Ascending aorta (tissue), 2 donors: ENCODE results near the gene HIGD1A. TPM values are rescaled to one million over a fixed set of nuclear protein-coding genes. Genes with fewer than 3 reads are reported as not detected.

ENCODE experiments used
- DNase-seq, 2 donors: peaks; one replicate each; pipeline ENCODE4 v3.0.0-alpha.2; 2019; ENCODE audit warnings: low spot score in 2 of 2
- H3K27ac ChIP-seq, 2 donors: fragments of 200-600 bp; sonication (generic); one replicate each; pipeline ENCODE4 v1.5.1; 2016 to 2017; ENCODE audit warnings: mild to moderate bottlenecking in 1 of 2
- H3K27me3 ChIP-seq: fragments of 200-600 bp; sonication (generic); one replicate; pipeline ENCODE4 v1.5.1; 2017
- H3K36me3 ChIP-seq, 2 donors: fragments of 200-600 bp; sonication (generic); one replicate each; pipeline ENCODE4 v1.5.1; 2016
- H3K4me1 ChIP-seq, 2 donors: fragments of 200-600 bp; sonication (generic); one replicate each; pipeline ENCODE4 v1.5.1; 2016 to 2017; ENCODE audit warnings: mild to moderate bottlenecking in 1 of 2
- H3K4me3 ChIP-seq, 2 donors: fragments of 200-600 bp; sonication (generic); one replicate each; pipeline ENCODE4 v1.5.1; 2016 to 2017; ENCODE audit warnings: mild to moderate bottlenecking in 1 of 2
- H3K9me3 ChIP-seq, 2 donors: fragments of 200-600 bp; sonication (generic); one replicate each; pipeline ENCODE4 v1.5.1; 2016
- intact Hi-C: fragments of 100-400 bp; cut with DNase I; formaldehyde crosslinking; loops from one replicate; pipeline ENCODE4 v1.15.1; 2023
- total RNA-seq: library from RNA; depleted of rRNA; stranded (reverse); fragments of >200 nt; gene quantifications from one replicate; pipeline ENCODE4 v1.1.0, GENCODE V29; 2016
- TF ChIP-seq, protein P1 (sequence below), 3 experiments: fragments of 200-600 bp in 2 of 3; fragments of 450-650 bp in 1 of 3; sonication (generic) in 2 of 3; IDR thresholded peaks; one replicate each; pipeline ENCODE4 v1.5.1; 2016 to 2019; ENCODE audit warnings: antibody characterized with exemption in 3 of 3, mild to moderate bottlenecking in 1 of 3, moderate library complexity in 1 of 3

Gene HIGD1A
- total RNA-seq, 1 donor from 2014 or later: 109 TPM

DNA sequence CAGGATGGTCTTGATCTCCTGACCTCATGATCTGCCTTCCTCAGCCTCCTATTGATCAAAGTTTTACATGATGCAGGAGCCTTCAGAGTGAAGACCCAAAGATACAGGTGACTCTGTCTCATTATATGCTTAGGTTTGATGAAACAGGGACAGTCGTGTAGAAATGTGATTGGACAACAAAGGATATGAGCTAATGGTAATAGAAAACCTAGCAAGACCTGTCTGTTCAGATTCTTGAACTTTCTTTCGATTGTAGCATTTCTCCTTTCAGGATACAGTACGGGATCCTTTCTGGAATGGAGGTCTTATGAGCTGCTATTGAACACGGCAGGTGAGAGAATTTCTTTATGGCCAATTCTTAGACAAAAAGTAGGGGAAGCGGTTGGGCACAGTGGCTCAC, 4.9 kb upstream of the HIGD1A start, which contains the start of gene ACKR2:
Gene ACKR2 (plus strand): TSS at position 244 of the 400 bp plus-strand sequence. CDS start 55,058 bp downstream, outside the sequence.
- Histone ChIP-seq H3K4me3 (no peak within 1 kb of the TSS), H3K9me3 (no peaks in the 10 kb centered on the region), H3K27me3 (no peaks in the 10 kb centered on the region), H3K4me1 (peaks cover 0 to 4% of the 10 kb centered on the region in 2 donors), H3K36me3 (no peaks in the 10 kb centered on the region), H3K27ac (no peak within 1 kb of the TSS)
- TF ChIP-seq, protein P1, sequence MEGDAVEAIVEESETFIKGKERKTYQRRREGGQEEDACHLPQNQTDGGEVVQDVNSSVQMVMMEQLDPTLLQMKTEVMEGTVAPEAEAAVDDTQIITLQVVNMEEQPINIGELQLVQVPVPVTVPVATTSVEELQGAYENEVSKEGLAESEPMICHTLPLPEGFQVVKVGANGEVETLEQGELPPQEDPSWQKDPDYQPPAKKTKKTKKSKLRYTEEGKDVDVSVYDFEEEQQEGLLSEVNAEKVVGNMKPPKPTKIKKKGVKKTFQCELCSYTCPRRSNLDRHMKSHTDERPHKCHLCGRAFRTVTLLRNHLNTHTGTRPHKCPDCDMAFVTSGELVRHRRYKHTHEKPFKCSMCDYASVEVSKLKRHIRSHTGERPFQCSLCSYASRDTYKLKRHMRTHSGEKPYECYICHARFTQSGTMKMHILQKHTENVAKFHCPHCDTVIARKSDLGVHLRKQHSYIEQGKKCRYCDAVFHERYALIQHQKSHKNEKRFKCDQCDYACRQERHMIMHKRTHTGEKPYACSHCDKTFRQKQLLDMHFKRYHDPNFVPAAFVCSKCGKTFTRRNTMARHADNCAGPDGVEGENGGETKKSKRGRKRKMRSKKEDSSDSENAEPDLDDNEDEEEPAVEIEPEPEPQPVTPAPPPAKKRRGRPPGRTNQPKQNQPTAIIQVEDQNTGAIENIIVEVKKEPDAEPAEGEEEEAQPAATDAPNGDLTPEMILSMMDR (IDR thresholded peaks at IDR 0.05): no peak
- DNase-seq: no peak
- intact Hi-C loops: no loop called here

DNA sequence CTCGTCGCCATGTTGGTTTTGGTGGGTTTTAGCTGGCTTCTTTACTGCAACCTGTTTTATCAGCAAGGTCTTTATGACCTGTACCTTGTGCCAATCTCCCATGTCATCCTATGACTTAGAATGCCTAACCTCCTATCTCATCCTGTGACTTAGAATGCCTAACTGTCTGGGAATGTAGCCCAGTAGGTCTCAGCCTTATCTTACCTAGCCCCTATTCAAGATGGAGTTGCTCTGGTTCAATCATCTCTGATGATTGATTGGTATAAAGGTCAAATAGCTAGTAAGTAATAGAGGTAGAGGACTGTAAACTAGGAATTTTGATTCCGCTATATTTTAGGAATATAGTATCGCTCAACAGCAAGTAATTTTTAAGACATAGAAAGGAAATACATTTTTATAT, 3.6 kb upstream of the HIGD1A start:
- DNase-seq: no peak
- Histone ChIP-seq H3K36me3 (no peaks in the 10 kb centered on the region), H3K4me1 (peaks cover 0 to 9% of the 10 kb centered on the region in 2 donors), H3K4me3 (no peak overlapping the region), H3K9me3 (no peaks in the 10 kb centered on the region), H3K27me3 (no peaks in the 10 kb centered on the region), H3K27ac (no peak overlapping the region)
- TF ChIP-seq, protein P1 (IDR thresholded peaks at IDR 0.05): no peak
- intact Hi-C loops: no loop called here

DNA sequence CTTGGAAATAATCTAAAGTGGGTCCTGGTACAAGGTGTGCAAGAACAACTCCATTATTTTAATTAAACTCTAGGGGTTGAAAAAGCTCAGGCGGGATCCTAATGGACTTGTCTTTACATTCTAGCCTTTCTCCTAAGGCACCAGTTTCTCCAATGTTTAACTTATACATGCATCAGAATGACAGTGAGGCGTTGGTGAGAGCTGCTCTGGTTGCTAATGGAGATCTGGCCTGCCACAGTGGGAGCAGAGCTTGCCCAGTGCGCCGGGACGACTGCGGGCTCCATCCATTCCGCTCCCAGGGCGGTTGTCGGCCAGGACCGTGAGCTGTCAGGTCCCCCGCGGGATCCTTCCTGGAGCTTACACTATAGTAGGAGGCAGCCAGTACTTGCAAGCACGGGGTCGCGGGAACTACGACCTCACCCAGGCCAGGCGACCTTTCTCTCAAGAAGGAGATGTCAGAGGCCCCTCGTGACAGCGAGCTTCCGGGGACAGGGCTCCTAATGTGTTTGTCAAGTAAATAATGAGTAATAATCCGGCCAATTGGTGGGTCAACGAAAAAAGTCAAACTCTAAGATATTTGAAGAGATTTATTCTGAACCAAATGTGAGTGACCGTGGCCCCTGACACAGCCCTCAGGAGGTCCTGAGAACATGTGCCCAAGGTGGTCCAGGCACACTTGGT, 991 bp upstream of the HIGD1A start:
- Histone ChIP-seq H3K27ac (no peak overlapping the region), H3K4me1 (peaks cover 0 to 30% of the 10 kb centered on the region in 2 donors), H3K36me3 (no peaks in the 10 kb centered on the region), H3K27me3 (no peaks in the 10 kb centered on the region), H3K4me3 (peak overlapping the region; percentile 74 to 85), H3K9me3 (no peaks in the 10 kb centered on the region)
- peak in 1 of 2 donors; percentile 67 for DNase-seq
- TF ChIP-seq, protein P1 (IDR thresholded peaks at IDR 0.05): no peak
- intact Hi-C loops: loop anchor here (2.0 kb wide), 2 partner anchors 24 to 32 kb away; partner anchors contain the start of gene CCDC13

DNA sequence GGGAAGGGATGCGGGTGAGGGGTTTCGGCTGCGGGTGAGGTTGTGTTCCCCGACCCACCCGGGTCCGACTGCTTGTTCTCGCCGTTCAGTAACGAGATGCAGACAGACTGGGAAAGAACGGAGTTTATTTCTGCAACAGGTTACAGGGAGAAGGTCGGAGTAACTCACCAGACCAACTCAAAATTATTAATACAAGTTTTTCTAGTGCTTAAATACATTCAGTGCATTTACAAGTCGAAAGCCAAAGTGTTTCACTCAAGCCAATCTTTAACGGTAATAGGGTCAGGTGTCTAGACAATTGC, 492 bp upstream of the HIGD1A start:
- Histone ChIP-seq H3K36me3 (no peaks in the 10 kb centered on the region), H3K4me1 (peaks cover 0 to 34% of the 10 kb centered on the region in 2 donors), H3K27ac (peak overlapping the region; percentile 96 to 97), H3K4me3 (peak overlapping the region; percentile 74 to 85), H3K9me3 (no peaks in the 10 kb centered on the region), H3K27me3 (no peaks in the 10 kb centered on the region)
- DNase-seq: no peak
- intact Hi-C loops: loop anchor here (2.0 kb wide), 2 partner anchors 24 to 32 kb away; partner anchors contain the start of gene CCDC13
- TF ChIP-seq, protein P1 (IDR thresholded peaks at IDR 0.05): no peak

DNA sequence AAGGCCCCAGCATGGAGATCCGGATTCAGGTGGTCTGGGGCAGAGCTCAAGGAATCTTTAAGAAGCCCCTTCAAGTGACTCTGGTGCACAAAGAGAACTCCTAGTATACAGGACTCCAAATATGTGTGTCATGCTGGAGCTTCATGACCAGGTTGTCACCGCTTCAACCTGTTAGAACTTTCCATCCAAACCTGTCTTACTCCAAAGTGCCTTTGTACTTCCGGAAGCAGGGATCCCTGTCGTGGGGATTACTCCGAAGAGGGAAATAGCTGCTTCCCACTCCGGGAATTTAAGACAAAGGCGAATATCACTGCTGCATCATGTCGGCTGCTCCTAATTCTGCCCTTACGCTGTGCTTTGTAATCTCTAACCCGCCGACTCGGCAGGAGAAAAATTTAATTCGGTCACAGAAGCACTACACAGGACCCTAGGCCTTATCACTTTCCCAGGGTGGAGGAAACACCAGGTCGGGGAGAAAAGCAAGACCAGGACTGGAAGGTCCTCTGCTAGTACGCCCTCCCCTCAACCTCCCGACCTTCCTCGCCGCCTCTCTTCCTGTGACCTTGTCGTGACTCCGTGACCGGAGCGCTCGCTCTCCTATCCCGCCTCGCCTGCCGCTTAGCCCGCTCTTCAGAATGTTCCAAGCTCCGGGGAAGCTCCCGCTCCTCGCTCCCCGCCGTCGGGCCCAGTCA, 730 bp downstream of the HIGD1A start:
- Histone ChIP-seq H3K9me3 (no peaks in the 10 kb centered on the region), H3K36me3 (no peaks in the 10 kb centered on the region), H3K27me3 (no peaks in the 10 kb centered on the region), H3K27ac (peak overlapping the region; percentile 96 to 97), H3K4me3 (peak overlapping the region; percentile 74 to 85), H3K4me1 (peaks cover 0 to 34% of the 10 kb centered on the region in 2 donors)
- DNase-seq: no peak
- intact Hi-C loops: loop anchor here (2.0 kb wide), 2 partner anchors 23 to 31 kb away; partner anchors contain the start of gene CCDC13
- TF ChIP-seq, protein P1 (IDR thresholded peaks at IDR 0.05): no peak
